Stimulated activated naive B cell treated with anti-CD40 and anti-IgM and Interleukin-4, amounts not matched to agents 10 μg/mL and 1 μg/mL and 100 μg/mL, for 72 hours (primary cell): ENCODE results near the gene KIF5A.

Experiments used
- ATAC-seq, 2 donors: fragments of 150-1000 bp; cut with Tn5 transposase; replicated peaks; 2 replicates each; pipeline ENCODE4 v1.10.0; 2021; ENCODE audit warnings: moderate library complexity in 1 of 2
- DNase-seq: peaks from one replicate; pipeline ENCODE4 v3.0.0; 2021
- H3K27ac Mint-ChIP-seq: one replicate; pipeline ENCODE4 v1.8.0; 2022; ENCODE audit warnings: mild to moderate bottlenecking, mixed read lengths
- H3K27me3 Mint-ChIP-seq, 2 donors: one replicate each; pipeline ENCODE4 v1.8.0; 2022; ENCODE audit warnings: mixed read lengths in 2 of 2
- H3K36me3 Mint-ChIP-seq, 2 donors: one replicate each; pipeline ENCODE4 v1.8.0; 2022; ENCODE audit warnings: mixed read lengths in 2 of 2, mild to moderate bottlenecking in 1 of 2
- H3K4me1 Mint-ChIP-seq, 2 donors: one replicate each; pipeline ENCODE4 v1.8.0; 2022; ENCODE audit warnings: mixed read lengths in 2 of 2, mild to moderate bottlenecking in 1 of 2
- H3K4me3 Mint-ChIP-seq, 2 donors: one replicate each; pipeline ENCODE4 v1.8.0; 2022; ENCODE audit warnings: mild to moderate bottlenecking in 2 of 2, mixed read lengths in 2 of 2, moderate library complexity in 1 of 2
- H3K9me3 Mint-ChIP-seq, 2 donors: one replicate each; pipeline ENCODE4 v1.8.0; 2022; ENCODE audit warnings: mixed read lengths in 2 of 2, mild to moderate bottlenecking in 1 of 2

KIF5A gene

DNA sequence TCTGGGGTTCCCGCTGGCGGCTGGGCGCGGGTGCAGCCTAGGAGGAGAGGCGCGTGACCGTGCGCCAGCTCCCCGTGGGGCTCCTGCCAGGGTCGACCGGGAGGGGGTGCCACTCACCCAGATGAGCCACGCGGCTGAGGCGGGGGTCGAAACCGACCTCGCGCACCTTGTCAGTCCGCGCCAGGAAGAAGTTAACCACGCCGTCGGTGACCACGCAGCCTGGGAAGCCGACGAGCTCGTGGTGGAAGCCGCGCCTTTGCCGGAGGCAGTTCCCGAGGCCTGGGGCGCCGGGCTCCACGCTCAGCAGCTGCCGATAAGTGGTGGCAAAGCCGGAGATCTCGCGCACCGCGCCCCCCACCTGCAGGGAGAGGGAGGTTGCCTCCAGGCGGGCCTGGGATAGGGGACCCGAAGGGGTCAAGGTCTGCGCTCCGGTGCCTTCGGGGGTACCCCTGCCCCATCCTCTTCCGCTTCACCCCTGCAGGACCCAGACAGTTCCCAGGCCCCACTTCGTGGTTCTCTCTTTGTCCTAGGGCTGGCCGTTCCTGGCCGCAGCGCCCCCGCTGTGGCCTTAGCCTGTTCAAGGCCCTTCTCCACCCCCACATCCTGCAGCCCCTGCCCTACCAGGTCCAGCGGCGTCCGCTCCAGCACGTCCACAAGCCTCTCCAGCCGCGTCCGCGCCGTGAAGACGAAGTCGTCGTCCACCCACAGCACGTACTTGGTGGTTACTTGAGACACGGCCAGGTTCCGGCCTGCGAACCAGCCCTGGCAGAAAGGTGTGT, 77.8 kb downstream of the KIF5A start:
- Mint-ChIP-seq H3K4me1 (peaks cover 17 to 36% of the 10 kb centered on the region in 2 donors), H3K27me3 (peaks cover 85 to 98% of the 10 kb centered on the region in 2 donors), H3K36me3 (no peaks in the 10 kb centered on the region), H3K27ac (peak overlapping the region; percentile 81), H3K9me3 (no peaks in the 10 kb centered on the region), H3K4me3 (peak overlapping the region; percentile 46 to 58)
- ATAC-seq, result peak; percentile 19 to 33
- no peak for DNase-seq

DNA sequence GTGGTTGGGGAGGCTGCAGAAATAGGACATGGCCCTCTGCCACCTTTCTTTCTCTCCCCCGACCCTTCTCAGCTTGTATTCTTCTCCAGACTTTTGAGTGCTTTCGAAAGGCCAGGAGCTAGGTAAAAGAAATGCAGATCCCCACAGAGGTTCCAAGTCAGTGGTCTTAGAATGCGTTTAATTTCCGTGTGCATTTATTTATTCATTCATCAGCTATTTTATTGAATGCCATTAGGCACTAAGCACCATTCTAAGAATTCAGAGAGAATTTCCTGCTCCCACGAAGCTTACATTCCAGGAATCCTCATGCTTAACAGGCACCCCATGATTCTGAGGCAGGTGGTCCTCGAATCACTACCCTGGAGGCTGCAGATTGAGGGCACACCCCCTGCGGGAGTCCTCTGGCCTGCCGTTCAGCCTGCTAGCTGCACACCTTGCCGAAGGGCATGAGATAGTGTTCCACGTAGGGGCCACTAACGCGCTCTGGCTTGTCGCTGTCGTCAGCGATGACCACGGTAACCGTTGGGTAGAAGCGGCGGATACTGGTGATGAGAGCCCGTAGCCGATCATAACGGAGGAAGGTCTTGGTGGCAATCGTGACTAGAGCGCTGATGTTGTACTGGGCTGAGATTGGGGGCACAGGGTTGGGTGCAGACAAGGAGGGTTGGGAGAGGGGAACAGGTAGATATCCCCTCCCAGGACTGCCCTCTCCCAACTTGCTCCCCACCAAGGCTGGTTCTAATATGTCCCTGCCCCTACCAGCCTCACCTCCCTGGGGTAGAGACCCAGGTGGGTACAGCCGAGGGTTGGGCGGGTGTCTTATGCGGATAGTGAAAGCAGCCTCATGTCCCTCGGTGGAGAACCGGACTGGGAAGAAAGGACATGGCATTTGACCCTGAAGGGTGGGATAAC, 78.7 kb downstream of the KIF5A start:
- peak overlapping the region in 1 of 2 donors; percentile 27 for H3K4me3 Mint-ChIP-seq
- ATAC-seq (no peak), DNase-seq (no peak)
- peaks cover 22 to 43% of the 10 kb centered on the region in 2 donors for H3K4me1 Mint-ChIP-seq
- no peak overlapping the region for H3K27ac Mint-ChIP-seq
- peaks cover 76 to 94% of the 10 kb centered on the region in 2 donors for H3K27me3 Mint-ChIP-seq
- no peaks in the 10 kb centered on the region for H3K36me3 Mint-ChIP-seq
- no peaks in the 10 kb centered on the region for H3K9me3 Mint-ChIP-seq

DNA sequence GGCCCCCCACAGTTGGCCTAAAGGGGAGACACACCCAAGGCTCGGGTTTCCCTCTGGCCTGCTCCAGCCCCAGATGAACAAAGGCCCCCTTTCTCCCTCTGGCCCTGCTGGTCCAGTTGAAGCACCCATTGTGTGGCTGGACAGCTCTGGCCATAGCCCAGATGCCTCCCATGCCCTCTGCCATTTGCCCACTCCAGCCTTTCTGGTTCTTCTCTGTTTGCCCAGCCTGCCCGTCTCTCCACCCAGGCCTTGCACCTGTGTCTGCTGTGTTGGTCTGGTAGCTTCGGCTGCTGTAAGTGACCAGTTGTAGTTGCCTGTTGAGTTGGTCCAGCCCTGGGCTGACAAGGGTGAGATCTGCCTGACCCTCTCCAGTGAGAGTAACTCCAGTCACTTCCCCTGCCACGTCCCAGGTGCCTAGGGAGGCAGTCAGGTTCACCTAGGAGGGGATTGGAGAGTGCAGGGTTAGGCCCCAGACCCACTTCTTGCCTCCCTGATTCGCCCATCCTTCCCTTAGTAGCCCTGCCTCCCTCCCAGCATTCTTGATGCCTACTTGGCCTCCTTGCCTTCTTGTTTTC, 80.1 kb downstream of the KIF5A start:
- Mint-ChIP-seq H3K4me3 (no peak overlapping the region), H3K4me1 (peaks cover 22 to 44% of the 10 kb centered on the region in 2 donors), H3K27me3 (peaks cover 62 to 83% of the 10 kb centered on the region in 2 donors), H3K36me3 (no peaks in the 10 kb centered on the region), H3K27ac (no peak overlapping the region), H3K9me3 (no peaks in the 10 kb centered on the region)
- DNase-seq (no peak), ATAC-seq (no peak)

DNA sequence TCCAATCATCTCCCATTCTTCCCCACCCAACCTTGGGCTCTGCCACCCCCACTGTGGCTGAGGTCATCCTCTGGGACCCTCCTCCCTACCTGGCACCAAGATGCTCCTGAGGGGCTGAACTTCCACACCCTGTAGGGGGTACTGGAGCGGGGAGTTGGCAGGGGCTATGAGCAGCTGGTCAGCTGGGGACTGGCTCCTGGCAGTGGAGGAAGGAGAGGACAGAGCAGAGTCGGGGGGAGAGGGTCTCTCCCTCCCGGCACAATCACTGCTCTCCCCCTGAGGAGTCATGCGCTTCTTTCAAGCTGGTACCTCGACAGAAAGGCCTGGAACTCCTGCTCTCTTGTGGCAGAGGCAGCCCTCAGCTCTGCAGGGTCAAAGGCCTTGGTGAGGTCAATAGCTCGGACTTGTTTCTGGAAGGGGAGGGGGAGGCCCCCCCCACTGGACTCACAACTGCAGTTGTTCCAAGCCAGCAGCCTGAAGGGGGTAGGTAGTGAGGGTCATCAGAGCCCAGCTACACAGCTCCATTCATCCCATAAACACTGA, 81.1 kb downstream of the KIF5A start:
- H3K27me3 Mint-ChIP-seq, result peaks cover 52 to 81% of the 10 kb centered on the region in 2 donors
- no peaks in the 10 kb centered on the region for H3K36me3 Mint-ChIP-seq
- ATAC-seq, result no peak
- no peak overlapping the region for H3K4me3 Mint-ChIP-seq
- no peak overlapping the region for H3K27ac Mint-ChIP-seq
- no peaks in the 10 kb centered on the region for H3K9me3 Mint-ChIP-seq
- DNase-seq, result no peak
- peaks cover 22 to 44% of the 10 kb centered on the region in 2 donors for H3K4me1 Mint-ChIP-seq

DNA sequence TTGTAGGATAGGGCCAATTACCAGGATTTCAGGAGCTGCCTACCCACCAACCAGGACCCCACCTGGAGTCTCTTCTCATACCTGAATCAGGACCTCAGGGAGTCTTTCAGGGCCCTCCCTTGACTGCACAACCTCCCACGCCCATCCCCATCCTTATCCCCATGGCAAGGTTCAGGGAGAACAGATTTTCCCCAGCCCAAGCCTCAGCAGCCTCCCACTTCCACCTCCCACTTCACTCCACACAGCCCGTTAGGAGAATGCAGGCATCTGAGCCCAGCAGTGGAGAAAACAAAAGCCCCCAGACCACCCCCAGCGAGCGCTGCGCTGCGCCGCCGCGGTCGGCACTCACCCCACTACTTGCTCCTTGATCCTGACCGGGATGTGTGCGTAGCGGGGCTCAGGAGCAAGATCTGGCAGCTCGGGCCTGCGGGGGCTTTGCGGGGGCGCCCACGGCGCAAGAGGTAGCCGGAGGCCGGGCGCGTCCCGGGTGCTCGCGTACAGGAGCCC, 81.8 kb downstream of the KIF5A start:
- no peak overlapping the region for H3K27ac Mint-ChIP-seq
- H3K4me3 Mint-ChIP-seq, result peak overlapping the region; percentile 46 to 82
- no peak for ATAC-seq
- no peak for DNase-seq
- no peaks in the 10 kb centered on the region for H3K9me3 Mint-ChIP-seq
- H3K4me1 Mint-ChIP-seq, result peaks cover 19 to 38% of the 10 kb centered on the region in 2 donors
- H3K36me3 Mint-ChIP-seq, result no peaks in the 10 kb centered on the region
- peaks cover 46 to 74% of the 10 kb centered on the region in 2 donors for H3K27me3 Mint-ChIP-seq

DNA sequence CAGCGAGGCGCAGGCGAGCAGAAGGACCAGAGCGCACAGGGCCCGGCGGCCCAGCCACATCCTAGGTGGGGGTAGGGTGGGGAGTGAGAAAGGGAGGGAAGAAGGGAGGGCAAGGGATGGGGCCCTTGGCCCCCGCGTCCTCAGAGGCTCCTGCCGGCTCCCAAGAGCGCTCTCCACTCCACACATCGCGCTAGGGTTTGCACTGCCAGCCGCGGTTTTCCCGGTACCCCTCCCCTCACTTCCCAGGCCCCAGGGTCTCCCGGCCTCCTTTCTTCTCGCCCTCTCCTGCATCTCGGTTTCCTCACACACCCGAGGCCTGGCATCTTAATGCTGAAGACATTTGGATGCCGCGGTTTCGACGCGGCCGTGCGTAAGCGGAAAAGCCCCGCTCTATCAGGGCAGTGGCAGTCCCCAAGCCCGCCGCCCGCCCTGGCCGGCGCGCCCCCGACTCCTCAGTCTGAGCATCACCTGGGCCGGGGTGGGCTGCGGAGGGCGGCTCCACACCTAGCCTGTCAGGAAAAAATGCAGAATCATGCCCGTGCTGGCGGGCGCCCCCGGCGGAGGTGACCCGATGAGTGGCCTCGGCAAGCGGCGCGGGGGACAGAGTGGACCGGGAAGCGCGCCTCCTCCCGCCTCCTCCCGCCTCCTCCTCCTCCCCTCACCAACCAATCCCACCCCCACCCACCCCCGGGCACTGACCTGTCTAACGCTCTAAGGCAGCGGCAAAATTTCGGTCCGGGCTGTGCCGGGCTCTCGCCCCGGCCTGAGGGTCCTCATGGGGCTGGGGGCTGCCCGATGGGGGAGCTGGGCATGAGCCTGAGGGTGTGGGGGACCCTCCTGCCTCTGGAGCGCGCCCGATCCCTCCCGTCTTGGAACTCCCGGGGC, 82.5 kb downstream of the KIF5A start:
- Mint-ChIP-seq H3K4me1 (peaks cover 17 to 31% of the 10 kb centered on the region in 2 donors), H3K9me3 (no peaks in the 10 kb centered on the region), H3K36me3 (no peaks in the 10 kb centered on the region), H3K4me3 (peak overlapping the region; percentile 82 to 85), H3K27ac (peak overlapping the region; percentile 14), H3K27me3 (peaks cover 40 to 67% of the 10 kb centered on the region in 2 donors)
- peak; percentile 38 to 50 for ATAC-seq
- no peak for DNase-seq

DNA sequence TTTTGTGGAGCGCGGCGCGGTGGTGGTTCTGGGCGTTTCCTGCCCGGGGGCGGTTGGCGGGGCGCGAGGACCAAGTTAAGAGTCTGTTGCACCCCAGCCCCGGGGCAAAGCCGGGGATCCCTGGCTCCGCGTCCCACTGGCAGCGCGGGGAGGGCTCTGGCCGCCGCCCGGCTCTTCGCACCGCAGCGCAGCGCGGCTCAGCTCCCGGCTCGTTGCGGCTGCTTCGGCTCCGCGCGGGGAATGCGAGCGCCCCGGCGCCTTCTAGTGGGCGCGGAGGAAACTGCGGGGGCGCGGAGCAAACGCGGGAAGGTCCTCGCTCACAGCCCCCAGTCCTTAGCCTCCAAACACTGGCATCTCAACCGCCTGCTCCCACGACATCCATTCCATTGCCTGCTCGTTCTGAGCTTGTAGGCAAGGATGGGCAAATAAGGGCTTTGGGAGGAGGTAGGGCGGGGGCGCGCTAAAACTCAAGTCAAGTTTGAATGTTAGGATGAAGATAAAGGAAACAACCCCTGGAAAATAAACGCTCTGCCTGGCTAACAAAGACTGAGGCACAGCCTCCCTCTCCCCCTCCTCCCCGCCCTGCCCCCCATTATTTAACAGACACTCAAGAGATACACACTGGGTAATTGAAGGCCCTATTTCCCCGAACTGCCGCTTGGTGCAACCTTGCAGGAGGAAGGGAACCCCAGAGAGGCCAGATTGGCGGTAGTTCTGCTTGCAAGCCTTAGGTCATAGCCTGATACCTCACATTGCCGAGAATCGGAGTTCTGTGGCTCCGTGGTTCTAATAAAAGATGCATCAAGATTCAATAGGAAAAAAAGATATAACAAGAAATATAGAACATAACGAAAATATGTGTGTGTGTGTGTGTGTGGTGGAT, 83.4 kb downstream of the KIF5A start, which contains the start of gene B4GALNT1:
B4GALNT1 (minus strand) TSS at position 244 of the 883 bp plus-strand sequence. CDS start 1,069 bp downstream, outside the sequence.
- peak within 1 kb of the TSS; percentile 82 to 85 for H3K4me3 Mint-ChIP-seq
- DNase-seq (peak; percentile 48), ATAC-seq (peak; percentile 80 to 86)
- no peaks in the 10 kb centered on the region for H3K9me3 Mint-ChIP-seq
- H3K27me3 Mint-ChIP-seq, result peaks cover 35 to 59% of the 10 kb centered on the region in 2 donors
- peaks cover 12 to 22% of the 10 kb centered on the region in 2 donors for H3K4me1 Mint-ChIP-seq
- H3K27ac Mint-ChIP-seq, result peak within 1 kb of the TSS; percentile 14
- no peaks in the 10 kb centered on the region for H3K36me3 Mint-ChIP-seq
